GM04504 (cell line): ENCODE results near the gene MCM5.
A peak's percentile ranks its signal among the peaks of the same experiment; 100 is the strongest.
"Not testable (repeated sequence)": the region's sequence is repeated elsewhere in the genome, so short reads cannot be mapped to it uniquely, and the experiment has no call there.

Source experiments
- DNase-seq: peaks from one replicate; pipeline ENCODE4 v3.0.0-alpha.2; 2012; ENCODE audit warnings: low read depth

The MCM5 gene

GRCh38 chr22:35379146-35379993, 20.6 kb upstream of the MCM5 start:
- no peak for DNase-seq

DNA sequence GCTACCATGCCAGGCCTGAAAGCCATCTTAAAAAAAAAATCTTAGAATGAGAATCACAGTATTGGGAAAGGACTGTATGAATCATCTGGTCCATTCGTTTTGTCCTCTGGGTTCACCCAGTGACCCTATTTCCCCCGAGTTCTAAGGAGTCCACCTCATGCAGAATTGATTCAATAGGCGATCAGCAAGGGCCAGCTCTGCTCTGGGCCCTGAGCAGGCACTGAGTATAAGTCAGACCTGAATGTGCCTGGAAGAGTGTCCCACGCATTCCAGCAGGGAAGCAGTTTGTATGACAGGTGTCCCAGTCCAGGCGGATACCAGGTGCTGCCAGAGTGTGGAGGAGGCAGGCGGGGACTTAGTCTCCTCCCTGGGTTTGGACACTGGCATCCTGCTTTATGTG, 19.9 kb upstream of the MCM5 start:
- DNase-seq = no peak

DNA sequence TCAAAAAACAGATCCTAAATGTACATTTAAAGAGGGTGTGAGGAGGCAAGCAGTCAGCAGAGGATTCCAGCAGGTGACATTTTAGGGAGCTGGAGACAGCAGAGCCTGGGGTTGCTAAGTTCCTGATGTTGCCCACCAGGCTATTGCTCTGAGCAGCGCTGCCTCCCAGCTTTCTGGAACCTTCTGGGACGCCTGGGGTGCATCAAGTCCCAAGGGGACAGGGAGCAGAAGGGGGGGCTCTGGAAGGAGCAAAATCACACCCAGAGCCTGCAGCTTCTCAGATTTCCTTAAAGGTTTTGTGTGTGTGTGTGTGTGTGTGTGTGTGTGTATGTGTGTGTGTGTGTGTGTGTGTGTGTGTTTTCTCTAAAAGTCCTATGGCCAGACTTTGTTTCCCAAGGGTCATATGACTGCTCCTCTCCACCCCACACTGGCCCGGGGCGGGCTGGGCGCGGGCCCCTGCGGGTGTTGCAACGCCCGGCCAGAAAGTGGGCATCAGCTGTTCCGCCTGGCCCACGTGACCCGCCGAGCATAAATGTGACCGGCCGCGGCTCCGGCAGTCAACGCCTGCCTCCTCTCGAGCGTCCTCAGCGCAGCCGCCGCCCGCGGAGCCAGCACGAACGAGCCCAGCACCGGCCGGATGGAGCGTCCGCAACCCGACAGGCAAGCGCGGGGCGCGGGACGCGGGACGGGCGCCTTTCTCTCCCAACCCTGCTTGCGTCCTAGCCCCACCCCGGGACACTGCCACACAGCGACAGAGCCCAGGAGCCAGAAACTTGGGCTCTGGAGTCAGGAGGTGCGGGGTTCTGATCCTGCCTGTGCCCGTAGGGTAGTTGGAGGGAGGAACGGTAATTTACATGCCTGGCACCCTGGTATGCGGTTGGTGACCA, 19.2 kb upstream of the MCM5 start, which contains the start of gene HMOX1:
Gene HMOX1, plus strand, starts transcription at position 560 of the 887 bp plus-strand sequence. Its CDS starts 78 bp downstream, at position 638.
- DNase-seq = peak; percentile 84

DNA sequence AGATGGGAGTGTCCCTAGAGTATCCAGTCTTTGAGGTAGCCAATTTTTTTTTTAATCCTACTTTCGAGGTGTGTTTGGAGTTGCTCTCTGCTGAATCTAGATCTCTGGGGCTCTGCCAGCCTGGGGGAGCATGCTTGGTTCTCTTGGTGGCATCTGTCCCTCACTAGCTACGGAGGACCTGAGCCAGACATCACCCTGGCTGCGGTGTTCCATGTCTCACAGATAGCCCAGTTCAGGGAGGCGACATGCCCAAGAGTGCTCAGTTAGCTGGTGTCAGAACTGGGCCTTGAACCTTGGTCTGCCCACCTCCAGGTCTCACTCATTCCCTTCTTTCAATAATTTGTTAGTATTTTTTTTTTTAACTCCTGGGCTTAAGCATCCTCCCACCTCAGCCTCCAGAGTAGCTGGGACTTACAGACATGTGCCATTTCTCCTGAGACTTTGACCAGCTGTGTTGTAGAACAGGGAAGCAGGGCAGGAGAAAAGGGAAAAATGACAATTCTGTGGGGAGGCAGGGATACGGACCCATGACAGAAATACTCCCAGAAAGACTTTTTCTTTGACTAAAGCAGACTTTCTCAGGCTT, 18.4 kb upstream of the MCM5 start:
- no peak for DNase-seq

- no peak for DNase-seq
These were observed 16.3 kb upstream of the MCM5 start for GRCh38 chr22:35383679-35384071.

DNA sequence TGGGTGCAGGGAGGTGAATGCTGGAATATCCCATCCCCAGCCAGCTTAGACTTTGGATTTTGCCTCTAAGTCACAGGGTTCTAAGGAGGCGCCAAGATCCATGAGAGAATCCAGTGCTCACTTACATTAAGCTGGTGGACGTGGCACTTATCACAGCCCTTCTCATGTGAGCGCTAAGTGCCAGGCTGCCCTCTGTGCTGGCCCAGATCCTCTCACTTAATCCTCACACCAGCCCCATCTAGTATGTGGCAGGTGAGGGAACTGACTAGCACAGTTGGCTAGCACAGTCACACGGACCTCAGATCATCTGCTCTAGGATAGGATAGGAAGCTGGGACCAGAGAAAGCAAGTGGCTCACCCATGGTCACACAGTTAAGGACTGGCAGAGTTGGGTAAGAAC, 15.4 kb upstream of the MCM5 start:
- DNase-seq = no peak

DNA sequence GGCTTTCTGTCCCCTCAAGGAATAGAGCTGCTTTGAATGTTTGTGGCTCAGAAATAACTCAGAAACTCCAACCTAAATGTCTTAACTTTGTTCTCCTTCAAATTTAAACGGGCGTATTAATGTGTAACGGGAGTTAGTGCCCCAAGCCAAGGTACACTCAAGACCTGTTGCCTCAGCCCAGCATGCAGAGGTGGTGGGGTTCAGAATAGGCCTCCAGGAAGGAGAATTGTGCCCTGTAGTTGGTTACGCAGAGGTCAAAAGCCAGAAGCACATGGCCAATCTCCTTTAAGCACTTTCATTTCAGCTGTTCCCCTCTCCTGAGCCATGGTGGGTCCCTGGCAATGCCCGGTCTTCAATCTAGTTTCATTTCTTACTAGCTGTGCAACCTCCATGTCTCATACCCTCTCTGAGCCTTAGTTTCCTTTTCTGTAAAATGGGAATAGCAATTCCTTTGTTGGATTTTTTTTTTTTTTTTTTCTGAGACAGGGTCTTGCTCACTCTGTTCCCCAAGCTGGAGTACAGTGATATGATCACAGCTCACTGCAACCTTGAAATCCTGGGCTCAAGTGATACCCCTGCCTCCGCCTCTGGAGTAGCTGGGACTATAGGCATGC, 14.9 kb upstream of the MCM5 start:
- no peak for DNase-seq

DNA sequence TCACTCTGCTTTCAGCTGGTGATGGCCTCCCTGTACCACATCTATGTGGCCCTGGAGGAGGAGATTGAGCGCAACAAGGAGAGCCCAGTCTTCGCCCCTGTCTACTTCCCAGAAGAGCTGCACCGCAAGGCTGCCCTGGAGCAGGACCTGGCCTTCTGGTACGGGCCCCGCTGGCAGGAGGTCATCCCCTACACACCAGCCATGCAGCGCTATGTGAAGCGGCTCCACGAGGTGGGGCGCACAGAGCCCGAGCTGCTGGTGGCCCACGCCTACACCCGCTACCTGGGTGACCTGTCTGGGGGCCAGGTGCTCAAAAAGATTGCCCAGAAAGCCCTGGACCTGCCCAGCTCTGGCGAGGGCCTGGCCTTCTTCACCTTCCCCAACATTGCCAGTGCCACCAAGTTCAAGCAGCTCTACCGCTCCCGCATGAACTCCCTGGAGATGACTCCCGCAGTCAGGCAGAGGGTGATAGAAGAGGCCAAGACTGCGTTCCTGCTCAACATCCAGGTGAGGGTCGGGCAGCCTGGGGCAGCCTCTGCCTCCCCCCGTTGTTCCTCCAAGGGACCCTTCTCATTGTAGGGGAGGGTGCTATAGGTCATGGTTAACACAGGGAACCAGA, 13.2 kb upstream of the MCM5 start:
- DNase-seq = no peak

- no peak for DNase-seq
These were observed 9.0 kb upstream of the MCM5 start for GRCh38 chr22:35390933-35391332.

- no peak for DNase-seq
These were observed 7.6 kb upstream of the MCM5 start for GRCh38 chr22:35392357-35392756.

- no peak for DNase-seq
These were observed 6.6 kb upstream of the MCM5 start for GRCh38 chr22:35393116-35394010.

DNA sequence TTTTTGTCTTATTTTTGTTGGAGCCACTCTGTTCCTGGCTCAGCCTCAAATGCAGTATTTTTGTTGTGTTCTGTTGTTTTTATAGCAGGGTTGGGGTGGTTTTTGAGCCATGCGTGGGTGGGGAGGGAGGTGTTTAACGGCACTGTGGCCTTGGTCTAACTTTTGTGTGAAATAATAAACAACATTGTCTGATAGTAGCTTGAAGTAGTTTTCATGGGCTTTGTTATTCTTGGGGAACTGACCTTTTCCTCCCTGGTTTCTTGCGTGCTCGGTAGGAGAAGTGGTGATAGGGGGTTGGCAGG, 6.0 kb upstream of the MCM5 start:
- no peak for DNase-seq

DNA sequence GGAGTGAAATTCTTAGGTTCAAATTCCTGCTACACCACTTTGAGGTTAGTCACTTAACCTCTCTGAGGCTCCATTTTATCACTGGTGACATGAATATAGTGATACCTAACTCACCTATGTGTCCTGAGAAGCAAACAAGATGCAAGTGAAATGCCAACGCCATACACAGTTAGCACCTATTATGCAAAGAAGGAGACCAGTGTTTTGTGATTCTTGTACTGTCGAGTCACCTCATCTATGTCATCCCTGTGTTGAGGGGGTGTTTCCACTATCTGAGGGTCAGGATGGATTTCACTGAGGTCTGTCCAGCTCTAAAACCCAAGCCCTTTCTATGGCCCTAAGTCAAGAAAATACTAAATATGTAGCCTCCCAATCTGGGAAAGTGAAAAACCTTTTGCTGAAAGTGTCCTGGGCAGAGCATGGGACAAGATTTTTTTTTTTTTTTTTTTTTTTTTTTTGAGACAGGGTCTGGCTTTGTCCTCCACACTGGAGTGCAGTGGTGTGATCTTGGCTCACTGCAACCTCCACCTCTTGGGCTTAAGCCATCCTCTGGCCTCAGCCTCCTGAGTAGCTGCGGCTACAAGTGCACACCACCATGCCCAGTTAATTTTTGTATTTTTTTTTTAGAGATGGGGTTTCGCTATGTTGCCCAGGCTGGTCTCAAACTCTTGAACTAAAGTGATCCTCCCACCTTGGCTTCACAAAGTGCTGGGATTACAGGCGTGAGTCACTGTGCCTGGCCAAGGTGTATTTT, 5.0 kb upstream of the MCM5 start:
- DNase-seq = no peak

DNA sequence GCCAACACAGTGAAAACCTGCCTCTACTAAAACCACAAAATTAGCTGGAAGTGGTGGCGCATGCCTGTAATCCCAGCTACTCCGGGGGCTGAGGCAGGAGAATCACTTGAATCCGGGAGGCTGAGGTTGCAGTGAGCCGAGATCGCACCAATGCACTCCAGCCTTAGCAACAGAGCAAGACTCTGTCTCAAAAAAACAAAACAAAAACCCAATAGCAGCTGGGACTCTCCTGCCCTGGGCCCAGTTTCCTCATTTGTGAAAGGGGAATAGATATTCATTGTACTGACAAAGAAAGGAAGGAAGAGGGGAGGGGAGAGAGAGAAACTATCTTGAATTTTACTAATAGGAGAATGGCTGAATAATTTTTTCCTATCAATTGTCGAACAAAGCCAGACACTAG, 3.3 kb upstream of the MCM5 start:
- DNase-seq = not testable (repeated sequence)

DNA sequence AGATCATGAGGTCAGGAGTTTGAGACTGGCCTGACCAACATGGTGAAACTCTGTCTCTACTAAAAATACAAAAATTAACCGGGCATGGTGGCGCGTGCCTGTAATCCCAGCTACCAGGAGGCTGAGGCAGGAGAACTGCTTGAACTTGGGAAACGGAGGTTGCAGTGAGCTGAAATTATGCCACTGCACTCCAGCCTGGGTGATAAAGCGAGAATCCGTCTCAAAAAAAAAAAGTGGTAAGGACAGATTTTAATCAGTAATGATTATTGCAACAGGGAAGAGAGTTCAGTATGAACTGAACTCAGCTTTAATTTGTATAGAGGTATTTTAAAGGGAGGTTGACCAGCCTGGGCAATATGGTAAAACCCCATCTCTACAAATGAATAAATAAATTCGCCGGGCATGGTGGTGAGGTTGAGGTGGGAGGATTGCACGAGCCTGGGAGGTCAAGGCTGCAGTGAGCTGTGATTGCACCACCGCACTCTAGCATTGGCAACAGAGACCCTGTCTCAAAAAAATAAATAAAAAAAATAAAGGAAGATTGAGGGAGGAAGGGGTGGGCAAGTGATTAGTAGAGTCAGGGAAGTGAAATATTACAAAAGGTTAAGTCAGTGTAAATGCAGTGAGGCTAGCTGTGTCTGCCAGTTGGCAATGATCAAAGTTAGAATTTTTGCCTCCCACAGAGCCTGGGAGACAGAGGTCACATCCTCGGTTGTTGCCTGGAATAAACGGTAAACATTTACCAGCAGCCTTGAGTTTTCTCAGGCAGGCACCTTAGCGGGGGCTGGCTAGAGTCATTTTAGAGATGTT, 2.6 kb upstream of the MCM5 start:
- no peak for DNase-seq

- no peak for DNase-seq
These were observed 1.4 kb upstream of the MCM5 start for GRCh38 chr22:35398591-35398973.

DNA sequence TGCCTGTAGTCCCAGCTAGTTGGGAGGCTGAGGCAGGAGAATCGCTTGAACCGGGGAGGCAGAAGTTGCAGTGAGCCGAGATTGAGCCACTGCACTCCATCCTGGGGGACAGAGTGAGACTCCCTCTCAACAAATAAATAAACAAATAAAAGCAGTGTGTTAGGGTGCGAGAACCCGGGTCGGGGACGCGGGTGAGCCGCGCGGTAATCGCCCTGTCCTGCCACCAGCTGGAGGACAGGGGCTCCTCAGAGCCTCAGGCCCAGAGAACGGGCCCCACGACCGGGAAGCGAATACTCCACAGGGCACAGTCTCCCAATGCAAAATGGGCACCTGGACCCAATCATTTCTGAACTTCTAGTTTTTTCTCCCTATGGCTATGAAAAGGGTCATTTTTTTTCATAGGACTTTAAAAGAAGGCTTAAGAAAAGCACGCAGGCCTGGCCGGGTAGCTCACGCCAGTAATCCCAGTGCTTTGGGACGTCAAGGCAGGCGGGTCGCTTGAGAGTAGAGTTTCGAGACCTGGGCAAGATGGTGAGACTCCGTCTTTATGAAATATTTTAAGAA, 744 bp upstream of the MCM5 start:
- DNase-seq = no peak

DNA sequence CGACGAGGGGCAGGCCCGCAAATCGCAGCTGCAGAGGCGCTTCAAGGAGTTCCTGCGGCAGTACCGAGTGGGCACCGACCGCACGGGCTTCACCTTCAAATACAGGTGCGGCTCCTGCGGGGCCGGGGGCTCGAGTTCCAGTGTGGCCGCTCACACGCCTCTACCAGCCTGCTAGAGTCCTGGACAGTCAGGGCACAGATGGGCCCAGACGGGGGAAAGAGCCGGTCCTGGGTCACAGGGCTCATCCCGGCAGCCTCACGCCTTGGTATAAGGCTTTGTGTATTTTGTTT, 506 bp downstream of the MCM5 start:
- no peak for DNase-seq

DNA sequence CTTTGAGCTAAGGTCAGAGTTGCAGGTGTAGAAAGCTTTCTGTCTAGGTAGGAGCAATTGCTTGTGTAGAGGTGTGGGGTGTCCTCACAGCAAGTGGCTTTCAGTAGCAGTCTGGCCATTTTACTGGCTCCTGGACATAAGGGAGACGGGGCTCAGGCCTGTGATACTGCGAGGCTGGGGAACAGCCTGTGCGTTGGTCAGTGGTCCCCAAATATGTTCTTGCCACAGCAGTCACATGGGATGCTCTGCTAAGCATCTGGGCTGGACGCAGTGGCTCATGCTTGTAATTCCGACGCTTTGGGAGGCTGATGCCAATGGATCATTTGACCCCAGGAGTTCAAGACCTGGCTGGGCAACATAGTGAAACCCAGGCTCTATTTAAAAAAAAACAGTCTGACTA, 1.9 kb downstream of the MCM5 start:
- no peak for DNase-seq
